Activated CD4-positive, alpha-beta memory T cell treated with anti-CD3 and anti-CD28 coated beads, Interleukin-2, amount 10 ng/mL, durations not matched to agents 7 days and 5 days (primary cell): ENCODE measurements around the gene DPEP2NB. TPM values are rescaled to one million over a fixed set of nuclear protein-coding genes. Genes with fewer than 3 reads are reported as not detected.
"Not testable (repeated sequence)": the region's sequence is repeated elsewhere in the genome, so short reads cannot be mapped to it uniquely, and the experiment has no call there.

ENCODE experiments used
- CTCF ChIA-PET: fragments of 350-600 bp; sonication (Branson Sonifier 250); formaldehyde crosslinking; loops from one replicate; lab custom pipeline; 2021; ENCODE audit warnings: antibody characterized with exemption, inconsistent platforms; lab: Charles Lee
- POLR2A ChIA-PET: fragments of 350-600 bp; sonication (Branson Sonifier 250); formaldehyde crosslinking; loops from one replicate; lab custom pipeline; 2021; ENCODE audit warnings: antibody characterized with exemption; lab: Charles Lee
- DNase-seq: peaks from one replicate; pipeline ENCODE4 v3.0.0-alpha.2; 2020
- H3K27ac Mint-ChIP-seq: one replicate; pipeline ENCODE4 v1.8.0; 2021; ENCODE audit warnings: mild to moderate bottlenecking, mixed read lengths
- H3K27me3 Mint-ChIP-seq: one replicate; pipeline ENCODE4 v1.8.0; 2021; ENCODE audit warnings: mixed read lengths
- H3K36me3 Mint-ChIP-seq: one replicate; pipeline ENCODE4 v1.8.0; 2021; ENCODE audit warnings: low read depth, mixed read lengths
- H3K4me1 Mint-ChIP-seq: one replicate; pipeline ENCODE4 v1.8.0; 2021; ENCODE audit warnings: mixed read lengths
- H3K4me3 Mint-ChIP-seq: one replicate; pipeline ENCODE4 v1.8.0; 2021; ENCODE audit warnings: mild to moderate bottlenecking, mixed read lengths
- H3K9me3 Mint-ChIP-seq: one replicate; pipeline ENCODE4 v1.8.0; 2021; ENCODE audit warnings: mixed read lengths
- total RNA-seq, 2 experiments: library from RNA; stranded (reverse); gene quantifications; one replicate each; pipeline ENCODE4 v1.2.3, GENCODE V29; 2021

DPEP2NB gene
- total RNA-seq, 2 experiments from 2014 or later, result not detected

DNA sequence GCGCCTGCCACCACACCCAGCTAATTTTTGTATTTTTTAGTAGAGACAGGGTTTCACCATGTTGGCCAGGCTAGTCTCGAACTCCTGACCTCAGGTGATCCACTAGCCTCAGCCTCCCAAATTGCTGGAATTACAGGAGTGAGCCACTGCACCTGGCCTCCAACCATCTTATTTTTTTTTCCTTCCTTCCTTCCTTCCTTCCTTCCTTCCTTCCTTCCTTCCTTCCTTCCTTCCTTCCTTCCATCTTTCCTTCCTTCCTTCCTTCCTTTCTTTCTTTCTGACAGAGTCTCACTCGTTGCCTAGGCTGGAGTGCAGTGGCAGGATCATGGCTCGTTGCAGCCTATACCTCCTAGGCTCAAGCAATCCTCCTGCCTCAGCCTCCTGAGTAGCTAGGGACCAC, 5.8 kb downstream of the DPEP2NB start:
- POLR2A ChIA-PET, H3K9me3 Mint-ChIP-seq, H3K27ac Mint-ChIP-seq, DNase-seq, H3K27me3 Mint-ChIP-seq, H3K36me3 Mint-ChIP-seq, CTCF ChIA-PET, H3K4me3 Mint-ChIP-seq: not testable (repeated sequence)
- H3K4me1 Mint-ChIP-seq, result peaks cover 29% of the 10 kb centered on the region

DNA sequence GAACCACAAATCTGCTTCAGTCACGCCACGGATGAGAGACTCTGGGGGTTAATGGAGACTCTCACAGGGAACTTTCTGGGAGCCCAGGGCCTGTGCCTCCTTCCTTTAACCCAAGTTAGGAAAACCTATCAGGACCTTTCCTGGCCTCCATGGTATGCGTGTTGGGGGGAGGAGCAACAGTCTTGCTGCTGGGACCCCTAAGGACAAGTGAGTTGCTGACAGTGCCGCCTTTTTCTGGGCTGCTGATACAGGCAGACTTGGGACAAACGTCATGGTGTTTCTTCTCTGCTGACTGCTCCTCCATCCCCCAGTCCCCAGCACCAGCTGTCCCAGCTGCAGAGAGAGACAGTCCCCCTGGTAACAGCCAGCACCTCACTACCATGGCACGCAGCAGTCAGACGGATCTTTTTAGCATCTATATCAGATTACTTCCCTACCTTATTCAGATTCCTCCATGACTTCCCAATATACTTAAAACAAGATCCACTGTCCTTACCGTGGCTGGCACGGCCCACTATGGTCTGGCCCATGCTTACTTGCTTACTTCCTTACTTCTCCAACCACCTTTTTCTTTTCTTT, 6.5 kb downstream of the DPEP2NB start:
- H3K27ac Mint-ChIP-seq, result no peak overlapping the region
- peaks cover 32% of the 10 kb centered on the region for H3K4me1 Mint-ChIP-seq
- H3K4me3 Mint-ChIP-seq, result no peak overlapping the region
- ChIA-PET POLR2A (no interaction called here), CTCF (no interaction called here)
- peaks cover 2% of the 10 kb centered on the region for H3K27me3 Mint-ChIP-seq
- H3K9me3 Mint-ChIP-seq, result no peaks in the 10 kb centered on the region
- no peak for DNase-seq
- H3K36me3 Mint-ChIP-seq, result no peaks in the 10 kb centered on the region

DNA sequence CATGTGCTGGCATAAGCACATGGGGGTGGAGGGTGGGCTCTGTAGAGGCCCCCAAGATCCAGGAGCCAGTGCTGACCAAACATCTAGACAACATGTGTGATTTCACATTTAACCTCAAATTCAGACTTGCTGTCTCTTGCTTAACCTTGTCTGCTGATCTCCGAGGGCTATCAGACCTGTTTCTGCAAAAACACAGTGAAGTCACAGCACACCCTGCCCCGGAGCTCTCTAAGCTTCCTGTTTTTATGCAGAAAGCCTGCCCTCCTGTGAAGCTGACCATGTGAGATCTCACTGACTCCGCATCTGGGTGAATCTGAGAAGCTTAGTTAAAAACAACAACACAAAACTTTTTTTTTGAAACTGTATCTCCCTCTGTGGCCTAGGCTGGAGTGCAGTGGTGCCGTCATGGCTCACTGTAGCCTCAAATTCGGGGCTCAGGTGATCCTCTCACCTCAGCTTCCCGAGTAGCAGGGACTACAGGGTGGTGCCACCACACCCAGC, 9.9 kb downstream of the DPEP2NB start:
- no peak overlapping the region for H3K4me3 Mint-ChIP-seq
- peak overlapping the region; percentile 87 for H3K27ac Mint-ChIP-seq
- H3K27me3 Mint-ChIP-seq, result no peaks in the 10 kb centered on the region
- DNase-seq, result peak; percentile 65
- POLR2A ChIA-PET, result interaction anchor here (0.6 to 3.6 kb wide), 11 partner anchors 11 to 290 kb away, joined by 3 to 42 read pairs (median 4); partner anchors contain the start of genes DDX28, DUS2, NFATC3 and PSMB10
- CTCF ChIA-PET, result interaction anchor here (0.6 to 2.2 kb wide), 10 partner anchors 9 to 333 kb away, joined by 3 to 8 read pairs (median 3); partner anchors contain the start of genes DDX28 and DUS2
- H3K4me1 Mint-ChIP-seq, result peaks cover 28% of the 10 kb centered on the region
- no peaks in the 10 kb centered on the region for H3K9me3 Mint-ChIP-seq
- H3K36me3 Mint-ChIP-seq, result no peaks in the 10 kb centered on the region

DNA sequence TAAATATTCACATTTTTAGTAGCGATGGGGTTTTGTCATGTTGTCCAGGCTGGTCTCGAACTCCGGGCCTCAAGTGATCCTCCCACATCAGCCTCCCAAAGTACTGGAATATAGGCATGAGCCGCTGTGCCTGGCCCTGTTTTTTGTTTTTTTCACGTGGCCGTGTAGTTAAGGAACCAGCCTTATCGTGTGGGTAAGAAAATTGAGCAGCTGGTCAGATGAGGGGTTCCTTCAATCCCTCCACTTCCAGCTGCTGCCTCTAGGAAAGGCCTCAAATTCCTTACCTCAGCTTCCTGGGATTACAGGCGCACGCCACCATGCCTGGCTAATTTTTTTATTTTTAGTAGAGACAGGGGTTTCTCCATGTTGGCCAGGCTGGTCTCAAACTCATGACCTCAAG, 10.5 kb downstream of the DPEP2NB start:
- Mint-ChIP-seq H3K4me1 (peaks cover 31% of the 10 kb centered on the region), H3K36me3 (no peaks in the 10 kb centered on the region), H3K27ac (peak overlapping the region; percentile 87), H3K27me3 (no peaks in the 10 kb centered on the region), H3K9me3 (no peaks in the 10 kb centered on the region), H3K4me3 (no peak overlapping the region)
- ChIA-PET POLR2A (interaction anchor here (0.7 to 3.6 kb wide), 11 partner anchors 10 to 289 kb away, joined by 3 to 42 read pairs (median 4); partner anchors contain the start of genes DDX28, DUS2, NFATC3 and PSMB10), CTCF (interaction anchor here (0.6 to 2.2 kb wide), 9 partner anchors 9 to 333 kb away, joined by 3 to 8 read pairs (median 3); partner anchors contain the start of genes DDX28 and DUS2)
- no peak for DNase-seq

- ChIA-PET CTCF (interaction anchor here (0.8 to 2.1 kb wide), 4 partner anchors 12 to 38 kb away, joined by 3 to 9 read pairs (median 4); no protein-coding TSS in a partner anchor), POLR2A (interaction anchor here (1.6 to 2.6 kb wide), 3 partner anchors 9 to 68 kb away, joined by 5 to 7 read pairs (median 5); partner anchors contain the start of genes DDX28, DUS2 and PSMB10)
- Mint-ChIP-seq H3K9me3 (peaks cover 6% of the 10 kb centered on the region), H3K27me3 (no peaks in the 10 kb centered on the region), H3K4me1 (peaks cover 46% of the 10 kb centered on the region), H3K36me3 (peaks cover 9% of the 10 kb centered on the region), H3K4me3 (no peak overlapping the region), H3K27ac (no peak overlapping the region)
- no peak for DNase-seq
Measured at GRCh38 chr16:68003031-68003430, 12.7 kb downstream of the DPEP2NB start.

DNA sequence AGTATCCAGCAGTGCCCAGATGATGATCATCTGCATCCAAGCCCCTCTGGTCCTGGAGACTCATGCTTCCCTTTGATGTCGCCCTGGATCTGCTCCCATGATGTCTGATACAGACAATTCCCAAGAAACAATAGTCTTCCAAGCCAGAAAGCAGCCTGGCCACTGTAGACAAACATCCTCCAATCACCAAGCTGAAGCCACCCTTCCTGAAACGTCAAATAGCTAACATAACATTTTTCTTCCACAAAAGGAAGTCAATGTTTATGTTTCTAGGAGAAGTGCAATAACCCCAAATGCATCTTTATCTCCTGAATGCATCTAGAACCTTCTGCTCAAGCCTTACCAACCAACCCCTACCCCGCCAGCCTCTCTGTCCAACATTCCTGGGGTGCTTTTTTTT, 15.3 kb downstream of the DPEP2NB start:
- H3K4me1 Mint-ChIP-seq, result peaks cover 48% of the 10 kb centered on the region
- POLR2A ChIA-PET, result interaction anchor here (0.9 to 4.0 kb wide), 3 partner anchors 22 to 84 kb away, joined by 3 to 36 read pairs (median 15); partner anchors contain the start of genes DDX28, DUS2, NFATC3 and SLC12A4

GRCh38 chr16:67999985-68000384, 15.7 kb downstream of the DPEP2NB start:
- no peak for DNase-seq
- ChIA-PET POLR2A (interaction anchor here (0.9 to 4.0 kb wide), 3 partner anchors 23 to 85 kb away, joined by 3 to 36 read pairs (median 15); partner anchors contain the start of genes DDX28, DUS2, NFATC3 and SLC12A4), CTCF (interaction anchor here (1.4 to 3.5 kb wide), 3 partner anchors 23 to 85 kb away, joined by 4 to 16 read pairs (median 4); partner anchors contain the start of genes DDX28, DUS2 and NFATC3)
- H3K27me3 Mint-ChIP-seq, result no peaks in the 10 kb centered on the region
- peaks cover 9% of the 10 kb centered on the region for H3K9me3 Mint-ChIP-seq
- peaks cover 49% of the 10 kb centered on the region for H3K4me1 Mint-ChIP-seq
- peak overlapping the region; percentile 69 for H3K4me3 Mint-ChIP-seq
- H3K36me3 Mint-ChIP-seq, result peaks cover 12% of the 10 kb centered on the region
- peak overlapping the region; percentile 89 for H3K27ac Mint-ChIP-seq

More for the DNA sequence above, 15.3 kb downstream of the DPEP2NB start:
- Mint-ChIP-seq H3K9me3 (peaks cover 9% of the 10 kb centered on the region), H3K36me3 (peaks cover 12% of the 10 kb centered on the region), H3K4me3 (peak overlapping the region; percentile 69), H3K27ac (peak overlapping the region; percentile 89), H3K27me3 (no peaks in the 10 kb centered on the region)
- no peak for DNase-seq
- CTCF ChIA-PET, result interaction anchor here (1.4 to 3.5 kb wide), 4 partner anchors 22 to 84 kb away, joined by 3 to 16 read pairs (median 4); partner anchors contain the start of genes DDX28, DUS2 and NFATC3

- H3K27me3 Mint-ChIP-seq, result not testable (repeated sequence)
Measured at GRCh38 chr16:67998779-67999688, 16.7 kb downstream of the DPEP2NB start, which contains the start of gene DPEP2. TSS of gene DPEP2 (minus strand) at chr16:67999484. CDS start at chr16:67993212, 6,272 bp downstream.

GRCh38 chr16:67998231-67998778, 17.4 kb downstream of the DPEP2NB start:
- peaks cover 12% of the 10 kb centered on the region for H3K36me3 Mint-ChIP-seq
- peaks cover 58% of the 10 kb centered on the region for H3K4me1 Mint-ChIP-seq
- H3K27me3 Mint-ChIP-seq, H3K9me3 Mint-ChIP-seq, DNase-seq, H3K4me3 Mint-ChIP-seq: not testable (repeated sequence)
- H3K27ac Mint-ChIP-seq, result peak overlapping the region; percentile 89
- POLR2A ChIA-PET, result interaction anchor here (0.9 to 4.0 kb wide), 10 partner anchors 14 to 87 kb away, joined by 3 to 36 read pairs (median 6); partner anchors contain the start of genes DDX28, DUS2, NFATC3 and PSMB10
- CTCF ChIA-PET, result interaction anchor here (0.7 to 3.5 kb wide), 7 partner anchors 10 to 87 kb away, joined by 3 to 16 read pairs (median 4); partner anchors contain the start of genes DDX28, DUS2, LCAT and NFATC3

More at GRCh38 chr16:67998779-67999688, 16.7 kb downstream of the DPEP2NB start, which contains the start of gene DPEP2:
- Mint-ChIP-seq H3K36me3 (peaks cover 12% of the 10 kb centered on the region), H3K27ac (peak within 1 kb of the TSS; percentile 89), H3K4me3 (peak within 1 kb of the TSS; percentile 69), H3K4me1 (peaks cover 50% of the 10 kb centered on the region)
- ChIA-PET POLR2A (interaction anchor here (0.7 to 4.0 kb wide), 14 partner anchors 11 to 437 kb away, joined by 3 to 36 read pairs (median 4); partner anchors contain the start of genes CTCF, DDX28, DPEP2NB and DUS2), CTCF (interaction anchor here (0.6 to 3.5 kb wide), 9 partner anchors 10 to 183 kb away, joined by 3 to 16 read pairs (median 4); partner anchors contain the start of genes DDX28, DUS2, LCAT and NFATC3)
- not testable (repeated sequence) for H3K9me3 Mint-ChIP-seq
- peak; percentile 58 for DNase-seq

DNA sequence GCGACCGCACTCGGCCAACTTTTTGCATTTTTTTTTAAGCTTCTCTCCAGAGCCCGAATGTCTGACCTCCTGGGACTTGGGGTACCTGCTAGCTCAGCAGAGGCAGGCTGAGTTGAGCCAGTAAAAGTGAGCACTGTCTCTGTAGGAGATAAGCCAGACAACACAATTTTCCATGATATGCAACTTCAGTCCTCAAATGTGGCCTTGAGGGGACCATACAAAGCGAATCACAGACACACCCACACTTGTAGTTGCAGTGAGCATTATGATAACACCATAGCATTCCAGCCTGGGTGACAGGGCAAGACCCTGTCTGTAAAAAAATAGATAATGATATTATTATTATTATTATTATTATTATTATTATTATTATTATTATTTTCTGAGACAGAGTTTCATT, 19.0 kb downstream of the DPEP2NB start:
- CTCF ChIA-PET, result interaction anchor here (0.6 to 4.7 kb wide), 6 partner anchors 9 to 44 kb away, joined by 3 to 36 read pairs (median 3); no protein-coding TSS in a partner anchor
- DNase-seq, result no peak
- peaks cover 9% of the 10 kb centered on the region for H3K9me3 Mint-ChIP-seq
- H3K27me3 Mint-ChIP-seq, result no peaks in the 10 kb centered on the region
- H3K27ac Mint-ChIP-seq, result no peak overlapping the region
- H3K36me3 Mint-ChIP-seq, result peaks cover 12% of the 10 kb centered on the region
- H3K4me3 Mint-ChIP-seq, result no peak overlapping the region
- peaks cover 66% of the 10 kb centered on the region for H3K4me1 Mint-ChIP-seq
- POLR2A ChIA-PET, result interaction anchor here (3.3 kb wide), 1 partner anchor 25 kb away, joined by 27 read pairs; the partner anchor contains the start of genes DDX28 and DUS2

DNA sequence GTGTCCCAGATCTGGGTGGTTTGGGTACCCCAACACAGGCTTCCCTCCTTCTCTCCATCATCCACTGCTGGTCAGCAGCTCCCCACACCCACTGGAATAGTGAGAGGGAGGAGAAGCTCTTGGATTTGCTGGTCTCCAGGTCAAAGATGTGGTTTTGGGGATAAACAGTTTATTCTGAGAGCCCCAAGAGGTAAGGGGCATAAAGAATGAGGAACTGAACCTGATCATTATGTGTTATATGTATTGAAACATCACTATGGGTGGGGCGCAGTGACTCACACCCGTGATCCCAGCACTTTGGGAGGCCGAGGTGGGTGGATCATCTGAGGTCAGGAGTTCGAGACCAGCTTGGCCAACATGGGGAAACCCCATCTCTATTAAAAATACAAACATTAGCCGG, 20.3 kb downstream of the DPEP2NB start:
- peak overlapping the region; percentile 81 for H3K27ac Mint-ChIP-seq
- H3K9me3 Mint-ChIP-seq, result peaks cover 9% of the 10 kb centered on the region
- H3K4me3 Mint-ChIP-seq, result no peak overlapping the region
- DNase-seq, result peak; percentile 28
- POLR2A ChIA-PET, result interaction anchor here (0.8 to 3.3 kb wide), 5 partner anchors 10 to 59 kb away, joined by 3 to 27 read pairs (median 4); partner anchors contain the start of genes DDX28, DUS2 and PSMB10
- CTCF ChIA-PET, result interaction anchor here (0.6 to 4.7 kb wide), 4 partner anchors 10 to 45 kb away, joined by 3 to 36 read pairs (median 6); no protein-coding TSS in a partner anchor
- H3K27me3 Mint-ChIP-seq, result no peaks in the 10 kb centered on the region
- peaks cover 58% of the 10 kb centered on the region for H3K4me1 Mint-ChIP-seq
- peaks cover 12% of the 10 kb centered on the region for H3K36me3 Mint-ChIP-seq
